Sigmoid colon (tissue), 4 donors: ENCODE data around the gene FBXW11.

ENCODE experiments used
- CTCF ChIP-seq, 4 experiments: fragments of 450-650 bp in 3 of 4; fragments of 200-600 bp in 1 of 4; IDR thresholded peaks; one replicate each; pipeline ENCODE4 v1.5.1; 2016 to 2019; ENCODE audit warnings: antibody characterized with exemption in 4 of 4, mild to moderate bottlenecking in 3 of 4, moderate library complexity in 2 of 4
- EP300 ChIP-seq, 4 donors: sonication (generic); formaldehyde crosslinking; IDR thresholded peaks; one replicate each; pipeline ENCODE4 v1.6.1; 2017; ENCODE audit warnings: antibody characterized with exemption in 4 of 4
- POLR2A ChIP-seq, 2 donors: fragments of 450-650 bp; IDR thresholded peaks; one replicate each; pipeline ENCODE4 v1.6.1; 2016; ENCODE audit warnings: antibody characterized with exemption in 2 of 2, mild to moderate bottlenecking in 2 of 2, moderate library complexity in 2 of 2
- POLR2AphosphoS5 ChIP-seq, 4 donors: sonication (generic); formaldehyde crosslinking; IDR thresholded peaks; one replicate each; pipeline ENCODE4 v1.6.1; 2017; ENCODE audit warnings: antibody characterized with exemption in 4 of 4

- TF ChIP-seq CTCF (IDR thresholded peaks at IDR 0.05) (no peak), POLR2A (IDR thresholded peaks at IDR 0.05) (no peak), POLR2AphosphoS5 (IDR thresholded peaks at IDR 0.05) (no peak), EP300 (IDR thresholded peaks at IDR 0.05) (no peak)
Observed at GRCh38 chr5:171827162-171827561, 179.3 kb downstream of the FBXW11 start.
